ENCODE measurements around the gene GPSM1.

- TF ChIP-seq TAF1 (IDR thresholded peaks at IDR 0.05; ENCODE audit: borderline replicate concordance, low read depth, low read length) (no peak), YY1 (IDR thresholded peaks at IDR 0.05; ENCODE audit: low read depth) (no peak), MXI1 (IDR thresholded peaks at IDR 0.05; ENCODE audit: low read depth, low read length) (no peak), SMC3 (IDR thresholded peaks at IDR 0.05; ENCODE audit: low read depth, low read length) (no peak), NRF1 (IDR thresholded peaks at IDR 0.05; ENCODE audit: low read depth, low read length) (no peak), RAD21 (IDR thresholded peaks at IDR 0.05; ENCODE audit: low read length) (no peak), POLR2AphosphoS5 (IDR thresholded peaks at IDR 0.05; ENCODE audit: low read depth, low read length) (no peak; the same call in 1 of the 2 replicates), GATA2 (CRISPR knock-in tag; IDR thresholded peaks at IDR 0.05) (no peak), EP300 (IDR thresholded peaks at IDR 0.05; ENCODE audit: borderline replicate concordance in 1 of 2, low read depth in 1 of 2, low read length in 1 of 2) (no peak)
- TF ChIP-seq, protein P1, sequence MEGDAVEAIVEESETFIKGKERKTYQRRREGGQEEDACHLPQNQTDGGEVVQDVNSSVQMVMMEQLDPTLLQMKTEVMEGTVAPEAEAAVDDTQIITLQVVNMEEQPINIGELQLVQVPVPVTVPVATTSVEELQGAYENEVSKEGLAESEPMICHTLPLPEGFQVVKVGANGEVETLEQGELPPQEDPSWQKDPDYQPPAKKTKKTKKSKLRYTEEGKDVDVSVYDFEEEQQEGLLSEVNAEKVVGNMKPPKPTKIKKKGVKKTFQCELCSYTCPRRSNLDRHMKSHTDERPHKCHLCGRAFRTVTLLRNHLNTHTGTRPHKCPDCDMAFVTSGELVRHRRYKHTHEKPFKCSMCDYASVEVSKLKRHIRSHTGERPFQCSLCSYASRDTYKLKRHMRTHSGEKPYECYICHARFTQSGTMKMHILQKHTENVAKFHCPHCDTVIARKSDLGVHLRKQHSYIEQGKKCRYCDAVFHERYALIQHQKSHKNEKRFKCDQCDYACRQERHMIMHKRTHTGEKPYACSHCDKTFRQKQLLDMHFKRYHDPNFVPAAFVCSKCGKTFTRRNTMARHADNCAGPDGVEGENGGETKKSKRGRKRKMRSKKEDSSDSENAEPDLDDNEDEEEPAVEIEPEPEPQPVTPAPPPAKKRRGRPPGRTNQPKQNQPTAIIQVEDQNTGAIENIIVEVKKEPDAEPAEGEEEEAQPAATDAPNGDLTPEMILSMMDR (IDR thresholded peaks at IDR 0.05): no peak
Measured at GRCh38 chr9:136359774-136360718, 32.7 kb downstream of the GPSM1 start.

Measured in SK-N-SH (cell line).